GM18909 (cell line): ENCODE measurements around the gene SLC22A12.

Experiments used
- ATAC-seq: cut with Tn5 transposase; IDR thresholded peaks from one replicate; pipeline ENCODE4 v1.9.1; 2021; ENCODE audit warnings: mild to moderate bottlenecking; ENCODE audit not compliant: unreplicated experiment, poor library complexity

The SLC22A12 gene

DNA sequence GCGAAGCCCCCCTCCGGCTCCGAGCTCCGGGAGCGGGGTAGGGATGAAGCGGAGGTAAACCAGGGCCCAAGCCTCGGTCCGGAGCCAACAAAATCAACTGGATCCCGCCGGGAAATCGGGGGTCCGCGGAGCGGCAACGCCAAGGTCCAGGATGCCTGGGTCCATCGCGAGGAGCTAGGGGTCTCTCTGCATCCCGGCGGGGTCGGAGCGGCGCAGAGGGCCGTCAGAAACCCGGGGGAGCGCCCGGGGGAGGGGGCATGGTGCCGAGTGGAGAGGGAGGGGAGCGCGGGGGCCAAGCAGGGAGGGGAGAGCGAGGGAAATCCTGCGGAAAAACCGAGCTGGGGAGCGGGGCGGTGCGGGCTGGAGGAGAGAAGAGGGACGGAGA is 51.8 kb downstream of the SLC22A12 start:
- no peak for ATAC-seq

DNA sequence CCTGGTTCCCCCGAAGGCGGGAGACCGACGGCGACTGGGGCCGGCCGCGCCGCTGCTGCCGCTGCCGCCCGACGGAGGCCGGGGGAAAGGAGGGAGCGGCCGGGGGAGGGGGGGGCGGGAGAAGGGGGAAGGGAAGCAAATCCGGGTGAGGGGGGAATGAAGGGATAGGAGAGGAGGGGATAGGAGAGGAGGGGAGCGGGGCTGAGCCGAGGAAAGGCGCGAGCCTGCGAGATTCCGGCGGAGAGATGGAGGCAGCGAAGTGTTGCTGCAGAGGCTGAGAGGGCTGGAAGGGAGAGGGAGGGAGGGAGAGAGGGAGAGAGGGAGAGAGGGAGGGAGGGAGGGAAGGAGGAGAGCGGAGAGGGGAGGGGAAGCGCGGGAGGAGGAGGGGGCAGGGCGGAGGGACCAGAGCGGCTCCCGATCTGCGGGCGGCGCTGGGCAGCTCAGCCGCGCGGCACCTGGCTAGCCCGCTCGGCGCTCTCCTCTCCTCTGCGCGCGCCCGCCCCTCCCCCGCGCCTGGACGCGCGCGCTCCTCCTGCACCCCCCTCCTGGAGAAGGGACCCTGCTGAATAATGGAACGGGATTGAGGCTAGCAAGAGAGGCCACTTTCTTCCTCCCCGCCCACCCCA is 52.3 kb downstream of the SLC22A12 start:
- no peak for ATAC-seq

DNA sequence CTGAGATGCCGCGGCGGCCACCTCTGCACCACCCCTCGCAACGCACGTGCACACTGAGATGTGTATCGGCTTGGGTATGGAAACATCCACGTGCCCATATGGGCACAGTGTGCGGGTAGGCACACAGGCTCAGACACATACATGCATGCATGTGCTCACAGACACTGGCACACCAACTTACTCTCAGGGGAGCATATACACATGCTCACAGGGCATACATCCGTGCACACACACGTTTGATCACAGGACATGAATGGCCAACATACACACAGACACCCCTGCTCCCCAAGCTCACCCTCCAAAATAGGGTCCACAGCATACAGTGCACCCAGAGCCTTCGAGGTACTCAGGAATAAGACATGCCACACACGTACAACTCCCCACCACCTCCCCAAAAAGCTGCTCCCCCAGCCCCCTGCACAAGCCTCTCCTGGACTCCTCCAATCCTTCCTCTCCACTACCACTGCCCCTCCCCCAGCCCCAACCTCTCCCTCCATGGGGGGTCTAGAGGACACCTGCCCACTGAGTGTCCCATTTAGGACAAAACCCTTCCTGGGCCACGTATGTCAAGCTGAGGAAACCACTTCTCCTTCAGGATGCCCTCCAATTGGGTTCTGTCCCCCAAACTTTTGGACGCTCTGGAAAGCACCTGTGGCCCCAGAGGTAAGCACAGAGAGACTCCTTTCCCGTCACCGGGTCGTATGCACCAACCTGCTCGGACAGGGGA is 53.1 kb downstream of the SLC22A12 start:
- ATAC-seq = no peak

DNA sequence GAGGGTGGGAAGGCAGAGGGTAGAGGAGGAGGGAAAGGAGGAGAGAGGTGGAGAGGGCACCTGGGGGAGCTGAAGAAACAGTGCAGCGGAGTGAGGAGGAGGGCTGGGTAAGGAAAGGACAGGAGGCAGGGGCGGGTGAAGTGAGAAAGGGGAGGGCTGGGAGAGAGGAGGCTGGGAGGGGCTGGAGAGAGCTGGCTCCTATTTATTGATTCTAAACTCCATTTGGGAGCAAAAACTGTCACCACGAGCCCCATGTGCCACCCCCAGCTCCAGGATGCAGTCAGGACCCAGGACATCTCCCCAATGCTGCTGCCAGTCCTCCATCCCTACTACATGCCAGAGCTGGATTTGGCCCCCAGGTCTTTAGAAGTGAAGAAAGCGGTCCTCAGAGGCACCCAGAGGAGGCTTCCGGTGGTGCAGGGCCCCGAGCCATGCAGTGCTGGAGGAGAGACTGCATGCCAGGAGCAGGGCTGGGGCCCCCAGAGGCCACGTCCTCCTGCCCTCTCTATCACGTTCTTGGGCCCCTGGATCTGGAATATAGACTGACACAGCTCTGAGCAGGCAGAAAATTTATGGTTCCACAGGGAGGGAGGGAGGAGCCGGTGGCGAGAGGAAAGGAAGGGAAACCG is 53.7 kb downstream of the SLC22A12 start:
- no peak for ATAC-seq

DNA sequence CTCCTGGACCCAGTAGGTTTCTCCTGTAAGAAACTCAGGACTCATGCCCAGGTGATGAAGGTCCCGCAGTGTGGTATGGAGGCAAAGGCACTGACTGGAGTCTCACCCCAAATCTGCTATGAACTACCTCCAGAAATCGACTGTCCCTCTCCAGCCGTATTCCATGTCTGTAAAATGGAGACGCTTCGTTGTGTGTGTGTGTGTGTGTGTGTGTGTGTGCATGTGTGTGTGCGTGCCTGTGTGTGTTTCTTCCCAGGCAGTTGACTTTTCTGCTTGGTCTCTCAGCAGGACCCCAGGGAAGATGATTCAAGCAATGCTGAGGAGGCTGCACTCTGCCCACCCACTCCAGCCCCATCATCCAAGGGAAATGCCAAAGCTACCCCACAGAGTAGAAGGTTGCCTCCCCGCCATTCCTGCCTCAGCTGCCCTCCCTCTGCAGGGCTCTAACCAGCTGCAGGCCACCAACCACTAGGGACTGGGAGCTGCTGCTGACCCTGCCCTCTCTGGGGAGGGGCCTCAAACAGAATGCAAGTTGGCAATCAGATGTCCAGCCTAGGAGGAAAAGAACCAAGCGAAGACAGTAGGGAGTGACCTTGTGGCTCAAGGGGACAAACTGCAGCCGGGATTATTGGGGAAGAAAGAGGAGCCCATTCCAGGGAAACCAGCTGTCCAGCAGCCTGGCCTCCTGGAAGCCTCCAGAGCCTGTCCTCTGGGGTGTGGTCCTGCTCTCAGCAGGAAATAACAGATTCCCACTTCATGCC is 56.2 kb downstream of the SLC22A12 start:
- no peak for ATAC-seq

DNA sequence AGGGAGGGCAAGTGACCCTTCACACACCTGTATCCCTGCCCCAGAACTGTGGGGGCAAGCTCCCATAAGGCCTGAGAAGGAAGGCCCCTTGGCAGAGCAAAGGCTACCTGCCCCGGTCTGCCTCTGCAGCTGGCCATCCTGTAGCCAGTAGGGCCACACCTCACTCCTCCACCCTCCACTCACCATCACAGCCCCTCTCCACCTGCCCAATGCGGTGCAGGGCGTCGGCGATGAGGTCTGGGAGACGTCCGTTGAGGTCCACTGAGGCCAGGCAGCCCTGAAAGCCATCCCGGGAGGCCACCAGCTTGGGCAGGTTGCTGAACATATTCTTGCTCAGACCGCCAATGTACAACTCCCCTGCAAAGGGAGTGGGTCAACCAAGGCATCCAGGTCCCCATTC is 57.5 kb downstream of the SLC22A12 start:
- no peak for ATAC-seq

DNA sequence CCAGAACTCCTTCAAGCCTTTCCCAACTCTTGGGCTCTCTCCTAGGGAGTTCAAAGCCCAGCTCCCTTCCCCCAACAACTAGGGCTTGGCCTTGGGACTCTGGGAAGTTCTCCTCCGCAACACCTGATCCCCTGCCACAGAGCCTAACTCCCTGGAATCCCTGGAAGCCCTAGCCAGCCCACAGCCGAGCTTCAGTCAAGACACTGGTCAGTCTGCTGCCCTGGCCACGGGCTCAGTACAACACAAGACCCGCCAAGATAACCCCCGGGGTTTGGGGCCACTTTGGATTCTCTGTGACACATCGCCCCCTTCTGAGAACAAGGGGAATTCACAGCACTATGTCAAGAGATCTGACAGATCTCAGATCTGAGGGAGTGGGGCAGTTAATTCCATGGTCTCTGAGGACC is 58.3 kb downstream of the SLC22A12 start:
- no peak for ATAC-seq

DNA sequence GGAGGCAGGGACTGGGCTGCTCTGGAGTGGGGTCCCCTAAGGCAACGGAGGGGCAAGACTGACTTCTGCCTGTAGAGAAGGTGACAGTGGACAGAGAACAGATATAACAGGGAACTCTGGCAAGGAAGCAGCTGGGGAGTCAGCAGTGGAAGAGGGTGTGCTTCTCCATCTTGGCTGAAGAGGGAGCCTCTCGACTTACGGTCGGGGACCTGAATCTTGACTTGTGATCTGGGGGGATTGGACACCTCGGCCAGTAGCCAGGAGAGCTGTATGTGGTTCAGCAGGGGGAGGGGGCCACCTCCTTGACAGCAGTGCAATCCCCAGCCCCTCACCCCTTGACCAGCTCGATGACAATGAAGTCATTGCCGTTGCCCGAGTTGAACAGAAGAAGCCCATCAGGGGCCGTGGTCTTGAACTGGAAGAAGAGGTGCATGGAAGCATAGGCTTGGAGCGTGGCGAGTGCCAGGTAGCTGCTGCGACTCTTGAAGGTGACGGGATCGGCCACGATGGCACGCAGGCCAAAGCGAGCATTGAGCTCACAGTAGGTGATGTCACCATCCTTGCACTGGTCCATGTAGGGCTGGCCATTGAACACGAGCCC is 60.0 kb downstream of the SLC22A12 start:
- ATAC-seq = no peak
